ENCODE measurements around the gene CCDC57.

- TF ChIP-seq JUND (IDR thresholded peaks at IDR 0.05; ENCODE audit: low read length) = no peak
- no peak for TF ChIP-seq CTCF (IDR thresholded peaks at IDR 0.05; ENCODE audit: control extremely low read depth in 1 of 3, insufficient read depth in 1 of 3, low read depth in 1 of 3, low read length in 3 of 3)
- no peak for TF ChIP-seq POLR2A (IDR thresholded peaks at IDR 0.05; ENCODE audit: control extremely low read depth in 1 of 2, low read depth in 2 of 2, low read length in 2 of 2)
- no peak for TF ChIP-seq YY1 (IDR thresholded peaks at IDR 0.05; ENCODE audit: low read depth, low read length)
- TF ChIP-seq, protein P1, sequence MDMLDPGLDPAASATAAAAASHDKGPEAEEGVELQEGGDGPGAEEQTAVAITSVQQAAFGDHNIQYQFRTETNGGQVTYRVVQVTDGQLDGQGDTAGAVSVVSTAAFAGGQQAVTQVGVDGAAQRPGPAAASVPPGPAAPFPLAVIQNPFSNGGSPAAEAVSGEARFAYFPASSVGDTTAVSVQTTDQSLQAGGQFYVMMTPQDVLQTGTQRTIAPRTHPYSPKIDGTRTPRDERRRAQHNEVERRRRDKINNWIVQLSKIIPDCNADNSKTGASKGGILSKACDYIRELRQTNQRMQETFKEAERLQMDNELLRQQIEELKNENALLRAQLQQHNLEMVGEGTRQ (IDR thresholded peaks at IDR 0.05; ENCODE audit: low read length) = no peak
- no peak for TF ChIP-seq CREB1 (IDR thresholded peaks at IDR 0.05)
- TF ChIP-seq EZH2 (IDR thresholded peaks at IDR 0.05; ENCODE audit: low read depth, low read length, severe bottlenecking) = no peak
- no peak for TF ChIP-seq EP300 (IDR thresholded peaks at IDR 0.05; ENCODE audit: borderline replicate concordance in 1 of 2, low read depth in 2 of 2, low read length in 2 of 2)
- TF ChIP-seq TAF1 (IDR thresholded peaks at IDR 0.05; ENCODE audit: low read depth, low read length) = no peak
These were observed 17.9 kb downstream of the CCDC57 start for GRCh38 chr17:82194765-82195164.
